ENCODE data around the gene IQSEC1. TPM values are rescaled to one million over a fixed set of nuclear protein-coding genes. Genes with fewer than 3 reads are reported as not detected.

Gene IQSEC1
- total RNA-seq, 4 donors from 2014 or later, result 33.6 to 72.0 (median 55.9) TPM

- no peak for TF ChIP-seq CTCF (IDR thresholded peaks at IDR 0.05)
- ATAC-seq (ENCODE audit: low FRiP score), result no peak
- no peak for DNase-seq (ENCODE audit: low spot score)
Observed at GRCh38 chr3:13072600-13073325, 466 bp downstream of the IQSEC1 start.

DNA sequence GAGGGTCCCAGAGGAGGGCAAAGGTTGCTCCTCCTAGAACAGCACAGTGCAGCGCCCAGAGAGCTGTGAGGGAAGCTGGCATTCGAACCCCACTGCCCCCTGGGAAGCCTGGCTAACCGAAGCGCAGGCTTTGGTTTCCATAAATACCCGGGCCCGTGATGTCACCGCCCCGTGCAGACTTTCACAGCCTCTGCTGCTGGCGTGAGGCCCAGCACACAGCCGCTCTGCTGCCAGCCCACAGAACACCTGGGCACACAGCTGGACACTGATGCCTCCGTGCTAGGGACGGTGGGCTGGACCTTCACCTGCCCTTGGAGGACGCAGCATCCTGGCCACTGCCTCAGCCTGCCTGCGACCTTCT is 1.0 kb downstream of the IQSEC1 start:
- DNase-seq (ENCODE audit: low spot score), result no peak
- no peak for ATAC-seq (ENCODE audit: low FRiP score)
- no peak for TF ChIP-seq CTCF (IDR thresholded peaks at IDR 0.05)

DNA sequence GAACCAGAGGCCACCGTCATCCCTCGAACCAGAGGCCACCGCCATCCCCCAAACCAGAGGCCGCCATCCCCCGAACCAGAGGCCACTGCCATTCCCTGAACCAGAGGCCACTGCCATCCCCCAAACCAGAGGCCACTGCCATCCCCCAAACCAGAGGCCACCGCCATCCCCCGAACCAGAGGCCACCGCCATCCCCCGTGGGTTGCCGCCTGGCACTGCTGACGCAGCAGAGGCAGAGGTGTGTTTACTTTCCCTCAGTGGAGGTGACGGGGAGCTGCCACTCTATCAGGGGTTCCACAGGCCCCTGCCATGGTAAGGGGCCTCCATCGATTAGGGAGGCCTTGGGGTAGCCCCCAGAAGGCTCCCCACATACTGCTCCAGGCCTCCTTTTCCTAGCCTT is 1.5 kb downstream of the IQSEC1 start:
- DNase-seq (ENCODE audit: low spot score), result no peak
- no peak for TF ChIP-seq CTCF (IDR thresholded peaks at IDR 0.05)
- no peak for ATAC-seq (ENCODE audit: low FRiP score)

DNA sequence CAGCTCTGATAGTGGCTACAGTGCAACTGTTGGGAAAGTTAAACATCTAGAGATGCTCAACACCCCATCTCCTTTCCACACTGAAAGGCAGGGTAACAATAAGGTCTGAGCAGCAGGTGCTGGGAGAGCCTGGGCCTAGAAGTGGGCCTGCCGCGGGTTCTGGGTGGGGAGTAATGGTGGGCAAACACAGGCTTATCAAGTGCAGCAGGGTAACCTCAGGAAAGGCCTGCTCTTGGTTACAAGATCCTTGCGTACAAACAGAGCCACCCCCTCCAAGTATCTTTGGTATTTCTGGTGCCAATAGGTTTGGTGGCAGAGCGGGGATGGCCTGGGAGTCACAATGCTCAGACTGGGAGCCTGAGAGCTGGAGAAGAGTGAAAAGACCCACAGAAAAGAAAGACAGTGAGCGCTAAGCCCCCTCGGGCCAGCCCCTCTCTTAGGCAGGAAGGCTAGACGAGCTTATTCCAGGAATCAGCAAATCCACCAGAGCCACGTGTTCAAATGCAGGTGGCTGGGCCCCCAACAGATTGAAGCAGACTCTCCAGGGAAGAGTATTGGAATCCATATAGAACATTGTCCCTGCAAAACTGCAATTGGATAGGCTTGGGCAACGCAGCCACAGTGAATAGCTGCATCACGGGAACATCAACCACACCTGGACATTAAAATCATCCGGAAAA is 2.7 kb downstream of the IQSEC1 start:
- ATAC-seq (ENCODE audit: low FRiP score), result no peak
- no peak for DNase-seq (ENCODE audit: low spot score)
- TF ChIP-seq CTCF (IDR thresholded peaks at IDR 0.05), result no peak

DNA sequence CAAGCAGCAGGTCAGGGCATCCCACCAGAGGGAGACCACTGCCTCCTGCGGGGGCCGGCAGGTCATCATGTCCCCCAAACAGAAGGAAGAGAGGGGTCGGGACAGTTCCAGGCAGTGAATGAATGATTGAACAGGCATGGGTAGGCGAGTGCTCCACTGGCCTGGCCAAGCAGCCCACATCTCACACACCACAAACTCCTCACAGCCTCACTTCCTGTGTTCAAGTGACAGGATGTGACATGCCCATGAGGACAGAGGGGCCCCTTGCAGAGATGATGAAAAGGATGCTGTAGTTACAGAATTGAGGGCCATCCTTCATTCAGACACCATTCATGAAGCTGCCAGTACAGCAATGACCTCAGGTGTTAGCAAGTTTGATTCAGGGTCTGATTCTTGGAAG is 3.7 kb downstream of the IQSEC1 start:
- DNase-seq (ENCODE audit: low spot score) (no peak), ATAC-seq (ENCODE audit: low FRiP score) (no peak)
- no peak for TF ChIP-seq CTCF (IDR thresholded peaks at IDR 0.05)

DNA sequence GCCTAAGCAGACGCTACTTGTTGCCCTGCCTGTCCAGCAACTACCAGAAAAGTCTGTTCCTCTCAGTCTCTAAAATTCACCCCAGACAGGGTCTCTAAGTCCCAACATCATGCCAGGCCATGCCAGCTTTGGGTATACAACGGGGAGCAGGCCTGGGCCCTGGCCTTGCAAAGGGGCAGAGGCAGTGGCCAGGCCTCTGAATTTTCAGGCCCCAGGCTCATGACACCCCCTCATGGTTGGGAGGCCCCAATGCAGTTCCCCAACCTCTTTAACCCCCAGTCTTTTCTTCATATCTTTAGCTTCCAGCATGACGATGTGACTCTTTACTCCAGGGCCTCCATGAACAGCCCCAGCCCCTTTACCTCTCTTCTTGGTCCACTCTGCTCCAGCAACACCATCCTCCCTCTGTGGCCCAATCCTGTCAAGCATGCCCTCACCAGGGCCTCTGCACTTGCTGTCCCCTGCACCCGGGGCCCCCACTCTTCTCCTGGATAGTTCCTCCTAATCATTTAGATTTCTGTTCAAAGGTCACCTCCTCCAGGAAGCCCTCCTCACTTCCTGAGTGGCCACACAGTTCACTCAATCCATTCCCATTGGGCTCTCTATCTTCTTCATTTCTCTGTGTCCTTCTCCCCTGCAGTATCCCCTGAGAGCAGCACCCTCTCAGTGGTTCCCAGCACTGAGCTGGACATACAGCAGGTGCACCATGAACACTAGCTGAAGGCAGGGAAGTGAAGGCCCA is 4.8 kb downstream of the IQSEC1 start:
- DNase-seq (ENCODE audit: low spot score), result no peak
- no peak for TF ChIP-seq CTCF (IDR thresholded peaks at IDR 0.05)
- ATAC-seq (ENCODE audit: low FRiP score), result no peak

Measured in omental fat pad (tissue), 4 donors.